Glutamatergic neuron (in vitro differentiated cells): ENCODE measurements around the gene SERPINB10. TPM values are rescaled to one million over a fixed set of nuclear protein-coding genes. Genes with fewer than 3 reads are reported as not detected.

ENCODE experiments used
- DNase-seq: peaks from one replicate; pipeline ENCODE4 v3.0.0; 2022
- H3K27ac Mint-ChIP-seq: one replicate; pipeline ENCODE4 v1.8.0; 2020; ENCODE audit warnings: mild to moderate bottlenecking, mixed read lengths, inconsistent platforms; ENCODE audit not compliant: unreplicated experiment
- H3K27me3 Mint-ChIP-seq: one replicate; pipeline ENCODE4 v1.8.0; 2020; ENCODE audit warnings: mild to moderate bottlenecking, moderate library complexity, mixed read lengths, inconsistent platforms; ENCODE audit not compliant: unreplicated experiment
- H3K36me3 Mint-ChIP-seq: one replicate; pipeline ENCODE4 v1.8.0; 2020; ENCODE audit warnings: mild to moderate bottlenecking, mixed read lengths, inconsistent platforms; ENCODE audit not compliant: unreplicated experiment
- H3K4me1 Mint-ChIP-seq: one replicate; pipeline ENCODE4 v1.8.0; 2020; ENCODE audit warnings: mild to moderate bottlenecking, low read depth, mixed read lengths, inconsistent platforms; ENCODE audit not compliant: unreplicated experiment
- H3K4me3 Mint-ChIP-seq: one replicate; pipeline ENCODE4 v1.8.0; 2020; ENCODE audit warnings: mild to moderate bottlenecking, mixed read lengths, inconsistent platforms; ENCODE audit not compliant: unreplicated experiment
- H3K9me3 Mint-ChIP-seq: one replicate; pipeline ENCODE4 v1.8.0; 2020; ENCODE audit warnings: mild to moderate bottlenecking, moderate library complexity, mixed read lengths, inconsistent platforms; ENCODE audit not compliant: unreplicated experiment
- total RNA-seq: library from RNA; stranded (reverse); fragmentation: NEBNext Ultra II Directional; extraction: Animal tissue kit (Norgen Biotek cat#: 25700); gene quantifications from one replicate; pipeline ENCODE4 v1.2.1, GENCODE V29; 2021; ENCODE audit not compliant: unreplicated experiment
- TF ChIP-seq, protein P1 (sequence below): fragments of 200-600 bp; sonication (generic); IDR thresholded peaks from one replicate; pipeline ENCODE4 v1.5.0; 2021; ENCODE audit not compliant: partially characterized antibody, unreplicated experiment

The SERPINB10 gene
- total RNA-seq, 1 donor from 2014 or later, result not detected

DNA sequence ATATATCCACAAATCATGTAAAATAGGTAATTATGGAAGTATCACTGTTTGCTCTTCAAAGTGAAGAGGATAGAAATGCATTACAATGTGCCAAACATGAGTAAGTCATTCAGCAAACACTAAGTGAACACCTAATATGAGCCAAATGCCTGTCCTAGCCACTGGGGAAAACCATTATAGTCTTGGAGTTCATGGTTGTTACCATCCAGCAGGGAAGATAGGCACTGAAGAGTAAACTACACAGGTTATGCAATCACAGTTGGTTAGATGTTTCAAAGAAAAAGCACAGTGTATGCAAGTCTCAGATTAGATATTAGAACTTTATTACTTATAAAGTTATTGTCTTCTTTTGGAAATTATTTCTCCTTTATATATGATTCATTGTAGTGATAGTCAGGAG, 24.1 kb upstream of the SERPINB10 start:
- no peaks in the 10 kb centered on the region for H3K4me1 Mint-ChIP-seq
- H3K4me3 Mint-ChIP-seq, result no peak overlapping the region
- H3K36me3 Mint-ChIP-seq, result no peaks in the 10 kb centered on the region
- no peak for DNase-seq
- peaks cover 1% of the 10 kb centered on the region for H3K9me3 Mint-ChIP-seq
- no peak overlapping the region for H3K27ac Mint-ChIP-seq
- H3K27me3 Mint-ChIP-seq, result no peaks in the 10 kb centered on the region
- TF ChIP-seq, protein P1, sequence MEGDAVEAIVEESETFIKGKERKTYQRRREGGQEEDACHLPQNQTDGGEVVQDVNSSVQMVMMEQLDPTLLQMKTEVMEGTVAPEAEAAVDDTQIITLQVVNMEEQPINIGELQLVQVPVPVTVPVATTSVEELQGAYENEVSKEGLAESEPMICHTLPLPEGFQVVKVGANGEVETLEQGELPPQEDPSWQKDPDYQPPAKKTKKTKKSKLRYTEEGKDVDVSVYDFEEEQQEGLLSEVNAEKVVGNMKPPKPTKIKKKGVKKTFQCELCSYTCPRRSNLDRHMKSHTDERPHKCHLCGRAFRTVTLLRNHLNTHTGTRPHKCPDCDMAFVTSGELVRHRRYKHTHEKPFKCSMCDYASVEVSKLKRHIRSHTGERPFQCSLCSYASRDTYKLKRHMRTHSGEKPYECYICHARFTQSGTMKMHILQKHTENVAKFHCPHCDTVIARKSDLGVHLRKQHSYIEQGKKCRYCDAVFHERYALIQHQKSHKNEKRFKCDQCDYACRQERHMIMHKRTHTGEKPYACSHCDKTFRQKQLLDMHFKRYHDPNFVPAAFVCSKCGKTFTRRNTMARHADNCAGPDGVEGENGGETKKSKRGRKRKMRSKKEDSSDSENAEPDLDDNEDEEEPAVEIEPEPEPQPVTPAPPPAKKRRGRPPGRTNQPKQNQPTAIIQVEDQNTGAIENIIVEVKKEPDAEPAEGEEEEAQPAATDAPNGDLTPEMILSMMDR, result no peak

DNA sequence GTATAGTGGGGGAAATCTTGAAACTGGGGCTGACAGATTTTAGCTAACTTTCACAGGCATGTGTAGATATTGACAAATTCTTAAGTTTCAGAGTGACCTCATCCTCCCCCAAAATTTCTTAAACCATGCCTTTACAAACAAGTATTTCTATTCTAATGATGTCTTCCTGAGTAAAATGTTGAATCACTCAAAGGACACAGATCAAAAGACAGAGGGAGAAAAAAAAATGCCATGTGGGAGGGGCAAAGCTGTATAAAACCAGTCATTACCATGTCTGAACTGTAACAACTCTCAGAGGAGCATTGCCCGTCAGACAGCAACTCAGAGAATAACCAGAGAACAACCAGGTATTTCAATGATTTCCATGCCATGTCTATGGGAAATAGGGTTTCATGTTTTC, 20.3 kb upstream of the SERPINB10 start, which contains the start of gene SERPINB2:
SERPINB2 (plus strand) TSS at position 282 of the 400 bp plus-strand sequence. CDS start 3,740 bp downstream, outside the sequence.
- Mint-ChIP-seq H3K36me3 (no peaks in the 10 kb centered on the region), H3K27me3 (no peaks in the 10 kb centered on the region), H3K27ac (no peak within 1 kb of the TSS), H3K4me3 (no peak within 1 kb of the TSS), H3K4me1 (no peaks in the 10 kb centered on the region), H3K9me3 (peaks cover 1% of the 10 kb centered on the region)
- DNase-seq, result no peak
- TF ChIP-seq, protein P1, result no peak

DNA sequence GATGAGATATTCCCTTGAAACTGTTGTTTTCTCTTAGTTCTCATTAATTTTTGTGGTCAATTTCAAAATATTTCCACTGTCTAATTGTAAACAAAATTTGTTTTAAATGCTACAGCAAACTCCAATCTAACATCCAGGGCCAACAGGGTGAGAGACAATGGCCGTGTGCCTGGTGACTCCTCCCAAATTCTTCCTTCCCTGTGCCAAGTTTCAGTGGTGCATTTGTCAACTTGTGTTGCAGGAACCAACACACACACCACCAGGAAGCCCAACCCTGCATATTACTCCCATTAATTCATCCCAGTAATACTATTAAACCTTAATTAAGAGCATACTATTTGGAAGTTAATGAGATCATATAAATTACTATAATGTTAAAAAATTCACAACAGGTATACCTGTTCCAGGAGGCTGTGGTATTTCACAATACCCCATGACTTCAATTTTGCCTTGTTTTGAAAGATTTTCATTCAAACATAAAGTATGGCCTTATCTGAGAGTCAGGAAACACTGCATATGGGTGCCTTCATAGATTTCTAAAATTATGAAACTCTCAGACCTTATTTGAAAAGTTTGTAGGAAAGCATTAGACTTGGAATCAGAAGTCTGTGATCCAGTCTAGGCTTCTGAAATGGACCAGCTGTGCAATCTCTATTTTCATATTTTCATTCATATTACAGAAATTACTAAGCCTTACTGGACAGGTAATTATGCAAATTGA, 19.1 kb upstream of the SERPINB10 start:
- no peaks in the 10 kb centered on the region for H3K4me1 Mint-ChIP-seq
- no peak for DNase-seq
- H3K27me3 Mint-ChIP-seq, result no peaks in the 10 kb centered on the region
- no peak overlapping the region for H3K4me3 Mint-ChIP-seq
- H3K27ac Mint-ChIP-seq, result no peak overlapping the region
- H3K9me3 Mint-ChIP-seq, result peaks cover 1% of the 10 kb centered on the region
- TF ChIP-seq, protein P1, result no peak
- H3K36me3 Mint-ChIP-seq, result no peaks in the 10 kb centered on the region

DNA sequence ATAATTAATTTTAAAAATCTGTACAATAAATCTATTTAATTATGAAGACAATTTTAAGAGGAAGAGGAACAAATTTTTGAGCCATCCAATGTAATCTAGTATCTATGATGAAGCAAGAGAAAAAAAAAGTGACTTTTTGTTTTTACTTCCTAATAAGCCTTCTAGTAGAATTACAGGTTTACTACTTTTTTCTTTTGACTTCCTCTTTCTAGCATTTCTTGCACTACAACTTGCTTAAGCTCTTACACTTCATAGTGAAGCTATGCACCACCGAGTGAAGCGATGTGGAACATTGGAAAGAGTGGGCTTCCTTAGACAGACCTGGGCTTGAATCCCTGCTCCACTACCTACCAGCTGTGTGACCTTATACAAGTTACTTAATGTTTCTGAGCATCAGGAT, 18.1 kb upstream of the SERPINB10 start:
- no peaks in the 10 kb centered on the region for H3K27me3 Mint-ChIP-seq
- no peaks in the 10 kb centered on the region for H3K4me1 Mint-ChIP-seq
- no peak overlapping the region for H3K27ac Mint-ChIP-seq
- no peak for DNase-seq
- peaks cover 1% of the 10 kb centered on the region for H3K9me3 Mint-ChIP-seq
- TF ChIP-seq, protein P1, result no peak
- no peak overlapping the region for H3K4me3 Mint-ChIP-seq
- H3K36me3 Mint-ChIP-seq, result no peaks in the 10 kb centered on the region

DNA sequence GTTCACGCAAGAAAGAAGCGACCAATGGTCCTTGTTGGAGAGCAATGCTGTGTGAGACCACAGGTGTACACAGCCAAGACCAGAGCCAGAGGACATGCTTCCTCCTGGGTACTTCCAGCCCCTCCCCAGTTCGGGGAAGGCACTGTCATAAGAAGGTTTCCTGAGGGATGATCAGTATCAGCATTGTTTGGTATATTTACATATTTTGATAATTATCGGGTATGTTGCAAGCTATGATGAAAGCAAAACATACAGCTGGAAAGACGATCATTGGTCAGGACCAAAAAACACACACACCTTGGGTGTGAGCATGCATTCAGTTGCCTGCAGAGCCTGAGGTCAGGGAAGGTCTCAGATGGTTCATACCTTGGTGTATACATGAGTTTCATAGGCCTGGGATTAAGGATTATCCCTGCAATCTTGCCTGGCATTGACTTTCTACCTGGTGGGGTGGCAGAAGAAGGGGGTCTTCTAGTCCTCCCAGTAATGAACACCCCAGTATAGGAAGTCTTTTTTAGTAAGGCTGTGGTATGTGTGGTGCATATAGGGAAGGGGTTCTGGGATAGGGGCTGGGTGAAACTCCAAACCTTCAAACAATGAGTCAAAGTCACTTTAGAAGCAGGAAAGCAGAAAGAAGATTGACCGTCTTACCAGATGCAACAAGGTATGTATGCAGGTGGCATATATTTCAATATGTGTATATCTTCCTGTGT, 17.4 kb upstream of the SERPINB10 start:
- Mint-ChIP-seq H3K9me3 (peaks cover 1% of the 10 kb centered on the region), H3K4me1 (no peaks in the 10 kb centered on the region)

More for the DNA sequence above, 17.4 kb upstream of the SERPINB10 start:
- TF ChIP-seq, protein P1, result no peak
- no peak for DNase-seq
- Mint-ChIP-seq H3K36me3 (no peaks in the 10 kb centered on the region), H3K27me3 (no peaks in the 10 kb centered on the region), H3K27ac (no peak overlapping the region), H3K4me3 (no peak overlapping the region)
